ENCODE results near the gene PIM3. TPM values are rescaled to one million over a fixed set of nuclear protein-coding genes. Genes with fewer than 3 reads are reported as not detected.

PIM3 gene
- total and polyA plus RNA-seq, 4 donors: 14.5 to 44.0 (median 28.1) TPM

- TF ChIP-seq ATF3 (IDR thresholded peaks at IDR 0.05) (no peak), SP1 (IDR thresholded peaks at IDR 0.05) (no peak), JUND (IDR thresholded peaks at IDR 0.05) (no peak), YY1 (IDR thresholded peaks at IDR 0.05) (no peak), NR2F2 (IDR thresholded peaks at IDR 0.05) (no peak), CTCF (IDR thresholded peaks at IDR 0.05; ENCODE audit: low read depth, low read length, missing input control) (no peak), HNF4G (IDR thresholded peaks at IDR 0.05) (no peak), TAF1 (conservative IDR thresholded peaks at IDR 0.05) (no peak)
These were observed 3.4 kb upstream of the PIM3 start (continued) for GRCh38 chr22:49956914-49957825.

- H3K4me1 ChIP-seq (ENCODE audit: control insufficient read depth in 4 of 4, insufficient read depth in 4 of 4, low read length in 3 of 4): peaks cover 36 to 62% (median 48%) of the 10 kb centered on the region in 4 donors
- peaks cover 0 to 3% (median 0%) of the 10 kb centered on the region in 4 donors for H3K36me3 ChIP-seq (ENCODE audit: control insufficient read depth in 4 of 4, insufficient read depth in 3 of 4, low read depth in 1 of 4, low read length in 3 of 4)
- no peaks in the 10 kb centered on the region for H3K27me3 ChIP-seq (ENCODE audit: control insufficient read depth in 4 of 4, insufficient read depth in 4 of 4, low read length in 3 of 4)
- no peak for DNase-seq (ENCODE audit: low spot score)
- no peak overlapping the region for H3K27ac ChIP-seq (ENCODE audit: low read depth in 1 of 2, low read length in 2 of 2)
- no peak overlapping the region for H3K9ac ChIP-seq (ENCODE audit: low read depth in 1 of 2, low read length in 2 of 2)
- TF ChIP-seq EGR1 (IDR thresholded peaks at IDR 0.05; ENCODE audit: low read depth in 2 of 2) (no peak), HNF4G (IDR thresholded peaks at IDR 0.05) (no peak), SP1 (IDR thresholded peaks at IDR 0.05) (no peak), ZBTB33 (IDR thresholded peaks at IDR 0.05) (no peak)
- H3K4me3 ChIP-seq (ENCODE audit: low read depth in 1 of 3, low read length in 3 of 3): no peak overlapping the region
- WGBS: 81% methylated on average over 12 of the region's 12 CpGs
- no peaks in the 10 kb centered on the region for H3K9me3 ChIP-seq (ENCODE audit: control insufficient read depth in 4 of 4, low read length in 3 of 4)
These were observed 2.7 kb upstream of the PIM3 start for GRCh38 chr22:49957826-49958365.

- Histone ChIP-seq H3K36me3 (ENCODE audit: control insufficient read depth in 4 of 4, insufficient read depth in 3 of 4, low read depth in 1 of 4, low read length in 3 of 4) (peaks cover 0 to 8% (median 0%) of the 10 kb centered on the region in 4 donors), H3K9me3 (ENCODE audit: control insufficient read depth in 4 of 4, low read length in 3 of 4) (no peaks in the 10 kb centered on the region), H3K4me1 (ENCODE audit: control insufficient read depth in 4 of 4, insufficient read depth in 4 of 4, low read length in 3 of 4) (peaks cover 31 to 62% (median 50%) of the 10 kb centered on the region in 4 donors), H3K4me3 (ENCODE audit: low read depth in 1 of 3, low read length in 3 of 3) (no peak overlapping the region), H3K27ac (ENCODE audit: low read depth in 1 of 2, low read length in 2 of 2) (no peak overlapping the region), H3K9ac (ENCODE audit: low read depth in 1 of 2, low read length in 2 of 2) (no peak overlapping the region), H3K27me3 (ENCODE audit: control insufficient read depth in 4 of 4, insufficient read depth in 4 of 4, low read length in 3 of 4) (no peaks in the 10 kb centered on the region)
- TF ChIP-seq FOXA2 (IDR thresholded peaks at IDR 0.05): no peak
- no peak for TF ChIP-seq JUND (IDR thresholded peaks at IDR 0.05)
- no peak for TF ChIP-seq YY1 (IDR thresholded peaks at IDR 0.05)
- WGBS: 93% methylated on average over 16 of the region's 16 CpGs
- DNase-seq (ENCODE audit: low spot score): no peak
These were observed 2.1 kb upstream of the PIM3 start for GRCh38 chr22:49958366-49958921.
